Upper lobe of left lung (tissue), 4 donors: Measurements from ENCODE around the gene RCCD1.

Experiments used
- POLR2A ChIP-seq, 4 donors: fragments of 450-650 bp; IDR thresholded peaks; one replicate each; pipeline ENCODE4 v1.5.1; 2016 to 2017; ENCODE audit warnings: antibody characterized with exemption in 4 of 4, mild to moderate bottlenecking in 2 of 4
- POLR2AphosphoS5 ChIP-seq, 2 donors: sonication (generic); formaldehyde crosslinking; IDR thresholded peaks; one replicate each; pipeline ENCODE4 v1.5.1; 2017; ENCODE audit warnings: antibody characterized with exemption in 2 of 2
- TF ChIP-seq, protein P1 (sequence below), 6 experiments: fragments of 450-650 bp in 4 of 6; fragments of 200-600 bp in 2 of 6; sonication (generic) in 2 of 6; IDR thresholded peaks; one replicate each; pipeline ENCODE4 v1.5.1; 2016 to 2019; ENCODE audit warnings: antibody characterized with exemption in 6 of 6

DNA sequence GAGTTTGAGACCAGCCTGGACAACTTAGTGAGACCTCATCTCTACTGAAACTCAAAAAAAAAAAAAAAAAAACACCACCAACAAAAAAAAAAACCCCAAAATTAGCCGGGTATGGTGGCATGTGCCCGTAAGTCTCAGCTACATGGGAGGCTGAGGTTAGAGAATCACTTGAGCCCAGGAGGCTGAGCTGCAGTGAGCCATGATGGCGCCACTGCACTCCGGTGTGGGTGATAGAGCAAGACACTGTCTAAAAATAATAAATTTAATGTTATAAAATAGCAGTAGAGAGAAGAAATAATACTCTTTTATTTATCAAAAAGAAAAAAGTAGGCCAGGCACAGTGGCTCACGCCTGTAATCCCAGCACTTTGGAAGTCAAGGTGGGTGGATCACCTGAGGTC, 17.4 kb downstream of the RCCD1 start:
- TF ChIP-seq POLR2AphosphoS5 (IDR thresholded peaks at IDR 0.05) (no peak), POLR2A (IDR thresholded peaks at IDR 0.05) (no peak)
- TF ChIP-seq, protein P1, sequence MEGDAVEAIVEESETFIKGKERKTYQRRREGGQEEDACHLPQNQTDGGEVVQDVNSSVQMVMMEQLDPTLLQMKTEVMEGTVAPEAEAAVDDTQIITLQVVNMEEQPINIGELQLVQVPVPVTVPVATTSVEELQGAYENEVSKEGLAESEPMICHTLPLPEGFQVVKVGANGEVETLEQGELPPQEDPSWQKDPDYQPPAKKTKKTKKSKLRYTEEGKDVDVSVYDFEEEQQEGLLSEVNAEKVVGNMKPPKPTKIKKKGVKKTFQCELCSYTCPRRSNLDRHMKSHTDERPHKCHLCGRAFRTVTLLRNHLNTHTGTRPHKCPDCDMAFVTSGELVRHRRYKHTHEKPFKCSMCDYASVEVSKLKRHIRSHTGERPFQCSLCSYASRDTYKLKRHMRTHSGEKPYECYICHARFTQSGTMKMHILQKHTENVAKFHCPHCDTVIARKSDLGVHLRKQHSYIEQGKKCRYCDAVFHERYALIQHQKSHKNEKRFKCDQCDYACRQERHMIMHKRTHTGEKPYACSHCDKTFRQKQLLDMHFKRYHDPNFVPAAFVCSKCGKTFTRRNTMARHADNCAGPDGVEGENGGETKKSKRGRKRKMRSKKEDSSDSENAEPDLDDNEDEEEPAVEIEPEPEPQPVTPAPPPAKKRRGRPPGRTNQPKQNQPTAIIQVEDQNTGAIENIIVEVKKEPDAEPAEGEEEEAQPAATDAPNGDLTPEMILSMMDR (IDR thresholded peaks at IDR 0.05) = no peak
